ENCODE data around the gene SAMMSON. TPM values are rescaled to one million over a fixed set of nuclear protein-coding genes. Genes with fewer than 3 reads are reported as not detected.
A peak's percentile ranks its signal among the peaks of the same experiment; 100 is the strongest.

SAMMSON gene
- total and polyA plus RNA-seq, 10 of the 15 experiments (the other 5 are each of a cell fraction or from before 2014, with no cell fraction given): not detected

- TF ChIP-seq REST (IDR thresholded peaks at IDR 0.05; ENCODE audit: low read depth, low read length): no peak
- no peak for TF ChIP-seq SPI1 (IDR thresholded peaks at IDR 0.05; ENCODE audit: borderline replicate concordance, insufficient read depth, low read depth, low read length)
- TF ChIP-seq MEF2B (IDR thresholded peaks at IDR 0.05; ENCODE audit: partially characterized antibody, poor library complexity, severe bottlenecking): peak; percentile 32
- no peak for TF ChIP-seq HDAC2 (IDR thresholded peaks at IDR 0.05)
- no peak for TF ChIP-seq IRF5 (IDR thresholded peaks at IDR 0.05; ENCODE audit: borderline replicate concordance)
- TF ChIP-seq TCF12 (IDR thresholded peaks at IDR 0.05; ENCODE audit: low read depth, low read length): no peak
- TF ChIP-seq NFIC (IDR thresholded peaks at IDR 0.05; ENCODE audit: low read depth, low read length): peak; percentile 55
- peak; percentile 57 for TF ChIP-seq RUNX3 (IDR thresholded peaks at IDR 0.05; ENCODE audit: low read length)
- no peak for TF ChIP-seq BCLAF1 (IDR thresholded peaks at IDR 0.05)
- TF ChIP-seq EGR1 (IDR thresholded peaks at IDR 0.05; ENCODE audit: borderline replicate concordance in 1 of 2, low read depth in 2 of 2, low read length in 2 of 2): no peak
- TF ChIP-seq SIN3A (IDR thresholded peaks at IDR 0.05; ENCODE audit: low read depth, low read length): no peak
- no peak for TF ChIP-seq MYB (IDR thresholded peaks at IDR 0.05; ENCODE audit: borderline replicate concordance, low read depth, low read length)
- no peak for TF ChIP-seq SMAD1 (IDR thresholded peaks at IDR 0.05; ENCODE audit: low read depth, partially characterized antibody)
- no peak for TF ChIP-seq POLR2A (IDR thresholded peaks at IDR 0.05; ENCODE audit: low read depth, low read length)
- no peak for TF ChIP-seq EED (IDR thresholded peaks at IDR 0.05; ENCODE audit: low read depth)
- no peak for TF ChIP-seq ZBED1 (IDR thresholded peaks at IDR 0.05; ENCODE audit: borderline replicate concordance)
- TF ChIP-seq STAT3 (IDR thresholded peaks at IDR 0.05; ENCODE audit: low read depth, low read length): no peak
- TF ChIP-seq BCL3 (IDR thresholded peaks at IDR 0.05; ENCODE audit: borderline replicate concordance, insufficient read depth, low read depth, low read length, poor library complexity, severe bottlenecking): no peak
Observed at GRCh38 chr3:70096376-70097066, 97.0 kb downstream of the SAMMSON start (continued).

Measured in GM12878 (cell line).